Upper lobe of left lung (tissue), 4 donors: ENCODE results near the gene MUC2.

Source experiments
- EP300 ChIP-seq, 4 donors: sonication (generic); formaldehyde crosslinking; IDR thresholded peaks; one replicate each; pipeline ENCODE4 v1.5.1; 2017; ENCODE audit warnings: antibody characterized with exemption in 4 of 4, control low read depth in 2 of 4
- POLR2A ChIP-seq, 4 donors: fragments of 450-650 bp; IDR thresholded peaks; one replicate each; pipeline ENCODE4 v1.5.1; 2016 to 2017; ENCODE audit warnings: antibody characterized with exemption in 4 of 4, mild to moderate bottlenecking in 2 of 4

DNA sequence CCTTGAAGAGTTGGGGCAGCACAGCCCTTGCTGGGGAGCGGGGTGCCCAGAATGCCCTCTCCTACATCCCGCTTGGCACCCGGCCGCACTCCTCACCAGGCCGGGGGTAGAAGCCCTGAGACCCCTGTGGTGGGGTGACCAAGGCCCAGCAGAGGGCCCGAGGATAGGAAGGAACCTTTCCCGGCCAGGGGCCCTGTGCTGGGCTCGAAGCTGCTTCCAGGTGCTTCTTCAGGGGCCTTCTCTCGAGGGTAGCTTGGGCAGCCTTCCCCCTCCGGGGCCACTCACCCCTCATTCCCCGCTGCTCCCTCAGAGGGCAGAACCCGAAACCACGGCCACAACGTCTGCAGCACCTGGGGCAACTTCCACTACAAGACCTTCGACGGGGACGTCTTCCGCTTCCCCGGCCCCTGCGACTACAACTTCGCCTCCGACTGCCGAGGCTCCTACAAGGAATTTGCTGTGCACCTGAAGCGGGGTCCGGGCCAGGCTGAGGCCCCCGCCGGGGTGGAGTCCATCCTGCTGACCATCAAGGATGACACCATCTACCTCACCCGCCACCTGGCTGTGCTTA, 752 bp downstream of the MUC2 start:
- TF ChIP-seq POLR2A (IDR thresholded peaks at IDR 0.05) = no peak
- TF ChIP-seq EP300 (IDR thresholded peaks at IDR 0.05) = no peak
